ENCODE measurements around the gene CLEC19A. TPM values are rescaled to one million over a fixed set of nuclear protein-coding genes. Genes with fewer than 3 reads are reported as not detected.

CLEC19A gene
- total and polyA plus RNA-seq, 2 donors (not counting 3 experiments of a cell fraction or from before 2014, with no cell fraction given) = not detected

- no TSS peak for BruUV-seq (replicated peaks)
- intact Hi-C loops (cut with micrococcal nuclease) = no loop called here
- Histone ChIP-seq H3K4me2 (ENCODE audit: insufficient read depth, low read length) (no peak overlapping the region), H3K36me3 (ENCODE audit: control insufficient read depth in 2 of 2, extremely low read depth in 1 of 2, insufficient read depth in 2 of 2, low read length in 2 of 2) (no peaks in the 10 kb centered on the region), H3K27me3 (ENCODE audit: control insufficient read depth in 2 of 2, insufficient read depth in 2 of 2, low read length in 2 of 2) (no peaks in the 10 kb centered on the region), H3K9me1 (replicated peaks; ENCODE audit: control insufficient read depth, extremely low read depth, insufficient read depth, low read length) (peaks cover 2% of the 10 kb centered on the region), H3K79me2 (ENCODE audit: control insufficient read depth, insufficient read depth, low read length) (no peaks in the 10 kb centered on the region), H3K9ac (replicated peaks; ENCODE audit: extremely low read depth, insufficient read depth, low read length) (no peak overlapping the region), H2AFZ (ENCODE audit: low read depth, low read length) (no peak overlapping the region), H3K4me1 (ENCODE audit: control insufficient read depth, extremely low read depth, insufficient read depth, low read length) (no peaks in the 10 kb centered on the region), H4K20me1 (replicated peaks; ENCODE audit: control insufficient read depth, extremely low read depth, insufficient read depth, low read length) (no peaks in the 10 kb centered on the region), H3K4me3 (replicated peaks in 1 of 3; ENCODE audit: insufficient read depth in 1 of 3, low read depth in 1 of 3, low read length in 3 of 3) (no peak overlapping the region), H3K9me3 (replicated peaks; ENCODE audit: control insufficient read depth, insufficient read depth, low read length) (no peaks in the 10 kb centered on the region), H3K27ac (ENCODE audit: insufficient read depth, low read depth, low read length) (no peak overlapping the region)
- DNase-seq (ENCODE audit: low read depth, low spot score) = no peak
- TF ChIP-seq CTCF (IDR thresholded peaks at IDR 0.05; ENCODE audit: extremely low read depth in 1 of 2, insufficient read depth in 1 of 2, low read depth in 1 of 2, low read length in 2 of 2) (no peak), POLR2A (IDR thresholded peaks at IDR 0.05; ENCODE audit: low read depth, low read length) (no peak), MAX (IDR thresholded peaks at IDR 0.05; ENCODE audit: insufficient read depth, insufficient read length) (no peak), EZH2 (IDR thresholded peaks at IDR 0.05; ENCODE audit: borderline replicate concordance, low read depth, low read length, severe bottlenecking) (no peak), GATA2 (IDR thresholded peaks at IDR 0.05; ENCODE audit: insufficient read depth, insufficient read length, low read depth, low read length) (no peak), MYC (IDR thresholded peaks at IDR 0.05; ENCODE audit: low read depth, low read length) (no peak)
- FAIRE-seq = no peak
- dilution Hi-C loops (cut with MboI; ENCODE audit: extremely low pct_ligation_motif_present, low sequenced_read_pairs) = no loop called here
- ChIA-PET POLR2A (no interaction called here), CTCF (no interaction called here)
Measured at GRCh38 chr16:19287241-19287640, 1.7 kb downstream of the CLEC19A start.

Measured in endothelial cell of umbilical vein (primary cell).